K562 (cell line): ENCODE data around the gene IL11. TPM values are rescaled to one million over a fixed set of nuclear protein-coding genes. Genes with fewer than 3 reads are reported as not detected.

Source experiments
- C11orf30 ChIP-seq: fragments of 450-650 bp; IDR thresholded peaks from 2 replicates; pipeline ENCODE4 v1.6.1; 2016; ENCODE audit warnings: low read depth, mild to moderate bottlenecking
- CEBPB ChIP-seq: fragments of 450-650 bp; IDR thresholded peaks from 2 replicates; pipeline ENCODE4 v1.6.1; 2016; ENCODE audit warnings: missing genetic modification characterization, missing compliant biosample characterization
- CHAMP1 ChIP-seq: fragments of 450-650 bp; IDR thresholded peaks from 2 replicates; pipeline ENCODE4 v1.6.1; 2016; ENCODE audit warnings: mild to moderate bottlenecking
- HNRNPK ChIP-seq: fragments of 200-400 bp; formaldehyde crosslinking; IDR thresholded peaks from one replicate; pipeline ENCODE4 v1.6.1; 2018; ENCODE audit warnings: mild to moderate bottlenecking, low read depth, low read length; ENCODE audit not compliant: poor library complexity, severe bottlenecking
- HNRNPL ChIP-seq: fragments of 200-400 bp; formaldehyde crosslinking; IDR thresholded peaks from 2 replicates; pipeline ENCODE4 v1.6.1; 2017; ENCODE audit warnings: low read depth, mild to moderate bottlenecking, low read length
- LARP7 ChIP-seq: fragments of 450-650 bp; IDR thresholded peaks from 2 replicates; pipeline ENCODE4 v1.6.1; 2016
- POLR3G ChIP-seq: IDR thresholded peaks from 2 replicates; pipeline ENCODE4 v1.6.1; 2011; ENCODE audit not compliant: insufficient read length, insufficient replicate concordance; ENCODE audit errors: extremely low read depth
- TCF7L2 ChIP-seq: fragments of 150-350 bp; IDR thresholded peaks from 2 replicates; pipeline ENCODE4 v1.6.1; 2016; ENCODE audit warnings: low read depth, mild to moderate bottlenecking, low read length, moderate library complexity
- THAP12 ChIP-seq: fragments of 250-450 bp; sonication (Bioruptor Pico); IDR thresholded peaks from 2 replicates; pipeline ENCODE4 v1.9.0; 2021; ENCODE audit warnings: mild to moderate bottlenecking, inconsistent platforms
- ZBTB43 ChIP-seq: sonication (generic); formaldehyde crosslinking; IDR thresholded peaks from 2 replicates; pipeline ENCODE4 v1.8.0; 2023; ENCODE audit warnings: mild to moderate bottlenecking, missing genetic modification reagents
- ZBTB49 ChIP-seq: sonication (generic); formaldehyde crosslinking; IDR thresholded peaks from 2 replicates; pipeline ENCODE4 v1.8.0; 2022; ENCODE audit warnings: missing genetic modification reagents, mild to moderate bottlenecking, borderline replicate concordance
- ZNF165 ChIP-seq: fragments of 250-450 bp; sonication (Bioruptor Pico); IDR thresholded peaks from 2 replicates; pipeline ENCODE4 v1.4.0; 2020; ENCODE audit warnings: borderline replicate concordance
- ZNF511 ChIP-seq: sonication (generic); formaldehyde crosslinking; IDR thresholded peaks from 2 replicates; pipeline ENCODE4 v1.8.0; 2022; ENCODE audit warnings: mild to moderate bottlenecking, missing genetic modification reagents
- ZNF584 ChIP-seq: fragments of 200-800 bp; sonication (Bioruptor generic); IDR thresholded peaks from 2 replicates; pipeline ENCODE4 v1.6.1; 2016; ENCODE audit warnings: low read depth, mild to moderate bottlenecking, missing genetic modification characterization, missing compliant biosample characterization
- ZNF764 ChIP-seq: fragments of 250-450 bp; sonication (Bioruptor Pico); IDR thresholded peaks from 2 replicates; pipeline ENCODE4 v1.4.0; 2020; ENCODE audit warnings: low read depth, mild to moderate bottlenecking, moderate library complexity
- polyA plus RNA-seq, 8 experiments: library from polyadenylated mRNA; depleted of rRNA in 4 of 8; stranded (reverse) in 5 of 8; unstranded in 3 of 8; fragments of >200 nt; fragmentation: Nextera tagmentation in 2 of 8; fragmentation: Illumina TruSeq in 1 of 8; extraction: Ambion mirVana in 2 of 8; extraction: Trizol in 1 of 8; gene quantifications; 2 replicates each; pipeline versions ENCODE4 v1.2.1 to v1.2.3, GENCODE V29; 2011 to 2014; ENCODE audit warnings: inconsistent platforms in 1 of 8, missing spikeins in 1 of 8
- total RNA-seq, 7 experiments: library from RNA; depleted of rRNA in 6 of 7; stranded (reverse); fragments of >200 nt in 6 of 7; fragmentation: Illumina TruSeq in 2 of 7; extraction: Trizol in 2 of 7; gene quantifications; 2 replicates each; pipeline versions ENCODE4 v1.2.1 to v1.2.3, GENCODE V29; 2011 to 2021; ENCODE audit warnings: low replicate concordance in 1 of 7
- TF ChIP-seq, protein P1 (sequence below): fragments of 450-650 bp; IDR thresholded peaks from one replicate; pipeline ENCODE4 v1.6.1; 2018; ENCODE audit warnings: mild to moderate bottlenecking, moderate library complexity; ENCODE audit not compliant: partially characterized antibody

The IL11 gene
- total and polyA plus RNA-seq, 9 of the 15 experiments (the other 6 are each of a cell fraction or from before 2014, with no cell fraction given), result 0.04 to 0.42 (median 0.06) TPM; not detected in 6

DNA sequence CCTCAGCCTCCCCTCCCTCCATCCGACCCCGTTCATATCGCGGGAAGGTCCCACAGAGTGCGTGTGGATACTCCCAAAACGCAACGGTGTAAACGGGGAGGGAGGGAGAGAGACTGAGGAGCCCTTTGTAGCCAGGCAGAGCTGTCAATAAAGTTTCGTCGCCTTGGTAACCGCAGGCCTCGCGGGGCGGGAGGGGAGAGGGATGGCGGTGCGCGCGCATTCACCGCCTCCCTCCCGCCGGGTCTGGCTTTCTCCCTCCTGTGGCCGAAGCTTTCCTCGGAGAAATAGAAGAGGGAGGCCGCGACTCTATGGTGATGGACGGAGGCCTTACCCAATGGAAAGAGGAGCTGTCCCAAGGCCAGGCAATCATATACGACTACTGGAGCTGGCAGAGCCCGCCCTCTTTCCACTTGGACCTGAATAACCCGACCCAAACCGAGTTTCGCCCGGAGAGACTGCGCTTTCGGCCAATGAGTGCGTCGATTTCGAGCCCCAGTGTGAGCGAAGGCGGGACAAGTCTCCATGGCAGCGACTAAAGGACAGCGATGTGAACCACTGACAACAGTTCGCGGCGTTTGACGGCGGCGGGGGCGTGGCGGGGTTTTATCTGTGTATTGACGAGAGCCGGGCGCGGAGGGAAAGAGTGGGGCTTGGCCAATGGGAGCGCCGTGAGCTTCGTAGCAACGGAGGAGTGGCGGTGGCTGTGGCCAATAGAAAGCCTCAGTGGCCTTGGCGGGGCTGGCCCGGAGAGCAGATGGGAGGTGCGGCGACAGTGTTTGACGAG lies 31.0 kb downstream of the IL11 start, which contains the start of gene KMT5C (continued):
- no peak for TF ChIP-seq ZBTB49
- TF ChIP-seq POLR3G, result no peak
- TF ChIP-seq ZNF165 (CRISPR knock-in tag), result no peak
- TF ChIP-seq TCF7L2, result 0 out of 2 replicates have a peak, but pooled peaks have one; percentile 12
- no peak for TF ChIP-seq THAP12 (CRISPR knock-in tag)
- TF ChIP-seq ZBTB43, result no peak
- TF ChIP-seq, protein P1, sequence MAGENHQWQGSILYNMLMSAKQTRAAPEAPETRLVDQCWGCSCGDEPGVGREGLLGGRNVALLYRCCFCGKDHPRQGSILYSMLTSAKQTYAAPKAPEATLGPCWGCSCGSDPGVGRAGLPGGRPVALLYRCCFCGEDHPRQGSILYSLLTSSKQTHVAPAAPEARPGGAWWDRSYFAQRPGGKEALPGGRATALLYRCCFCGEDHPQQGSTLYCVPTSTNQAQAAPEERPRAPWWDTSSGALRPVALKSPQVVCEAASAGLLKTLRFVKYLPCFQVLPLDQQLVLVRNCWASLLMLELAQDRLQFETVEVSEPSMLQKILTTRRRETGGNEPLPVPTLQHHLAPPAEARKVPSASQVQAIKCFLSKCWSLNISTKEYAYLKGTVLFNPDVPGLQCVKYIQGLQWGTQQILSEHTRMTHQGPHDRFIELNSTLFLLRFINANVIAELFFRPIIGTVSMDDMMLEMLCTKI, result no peak
- TF ChIP-seq HNRNPK, result no peak
- TF ChIP-seq ZNF584, result no peak
- TF ChIP-seq CHAMP1, result no peak
- no peak for TF ChIP-seq HNRNPL
- peak; percentile 53; the same call in 1 of the 2 replicates for TF ChIP-seq ZNF511 (CRISPR knock-in tag)
- no peak for TF ChIP-seq LARP7
- no peak for TF ChIP-seq CEBPB (tag)
- no peak for TF ChIP-seq ZNF764 (CRISPR knock-in tag)
- TF ChIP-seq C11orf30, result peak; percentile 69
